ENCODE data around the gene SORCS2.

The SORCS2 gene

DNA sequence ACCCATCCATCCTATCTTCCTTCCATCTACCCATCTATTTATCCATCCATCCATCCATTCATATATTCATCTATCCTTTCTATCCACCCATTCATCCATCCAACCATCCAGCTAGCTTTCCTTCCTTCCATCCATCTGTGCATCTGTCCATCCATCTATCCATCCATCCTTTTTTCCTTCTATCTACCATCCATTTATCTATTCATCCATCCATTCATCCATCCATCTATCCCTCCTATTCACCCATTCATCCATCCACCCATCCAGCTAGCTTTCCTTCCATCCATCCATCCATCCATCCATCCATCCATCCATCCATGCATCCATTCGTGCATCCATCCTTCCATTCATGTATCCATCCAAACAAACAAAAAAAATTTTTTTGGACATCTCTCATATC lies 123.6 kb downstream of the SORCS2 start:
- in situ Hi-C loops (cut with HindIII; ENCODE audit: low pct_ligation_motif_present, low sequenced_read_pairs), result no loop called here

DNA sequence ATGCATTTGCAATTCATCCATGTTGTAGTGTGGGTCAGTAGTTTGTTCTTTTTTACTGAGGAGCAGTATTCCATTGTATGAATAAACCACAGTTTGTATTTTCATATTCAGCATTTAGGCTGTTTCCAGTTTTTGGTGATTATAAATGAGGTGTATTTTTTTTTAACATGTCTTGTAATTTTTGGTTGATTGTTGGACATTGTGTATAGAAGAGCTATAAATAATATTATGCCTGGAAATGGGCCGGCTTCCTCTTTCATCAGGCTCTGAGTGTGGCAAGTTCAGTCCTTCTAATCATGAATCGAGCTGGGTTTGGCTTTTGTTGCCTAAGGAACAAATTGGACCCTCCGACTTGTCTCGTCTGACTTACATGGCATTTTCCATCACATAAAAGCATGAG lies 126.7 kb downstream of the SORCS2 start:
- DNase-seq, result no peak
- in situ Hi-C loops (cut with HindIII; ENCODE audit: low pct_ligation_motif_present, low sequenced_read_pairs), result no loop called here
- H3K36me3 ChIP-seq (replicated peaks), result no peaks in the 10 kb centered on the region
- no peak overlapping the region for H3K27ac ChIP-seq
- no peaks in the 10 kb centered on the region for H3K27me3 ChIP-seq (replicated peaks)
- no peak overlapping the region for H3K4me3 ChIP-seq (ENCODE audit: low read depth, low read length)
- no peak for TF ChIP-seq CTCF (IDR thresholded peaks at IDR 0.05; ENCODE audit: low read depth, low read length, missing control alignments)

More for the DNA sequence above, 123.6 kb downstream of the SORCS2 start:
- DNase-seq, result no peak
- no peak for TF ChIP-seq CTCF (IDR thresholded peaks at IDR 0.05; ENCODE audit: low read depth, low read length, missing control alignments)
- H3K4me3 ChIP-seq (ENCODE audit: low read depth, low read length), result no peak overlapping the region
- no peaks in the 10 kb centered on the region for H3K36me3 ChIP-seq (replicated peaks)
- H3K27me3 ChIP-seq (replicated peaks), result peaks cover 3% of the 10 kb centered on the region
- no peak overlapping the region for H3K27ac ChIP-seq

DNA sequence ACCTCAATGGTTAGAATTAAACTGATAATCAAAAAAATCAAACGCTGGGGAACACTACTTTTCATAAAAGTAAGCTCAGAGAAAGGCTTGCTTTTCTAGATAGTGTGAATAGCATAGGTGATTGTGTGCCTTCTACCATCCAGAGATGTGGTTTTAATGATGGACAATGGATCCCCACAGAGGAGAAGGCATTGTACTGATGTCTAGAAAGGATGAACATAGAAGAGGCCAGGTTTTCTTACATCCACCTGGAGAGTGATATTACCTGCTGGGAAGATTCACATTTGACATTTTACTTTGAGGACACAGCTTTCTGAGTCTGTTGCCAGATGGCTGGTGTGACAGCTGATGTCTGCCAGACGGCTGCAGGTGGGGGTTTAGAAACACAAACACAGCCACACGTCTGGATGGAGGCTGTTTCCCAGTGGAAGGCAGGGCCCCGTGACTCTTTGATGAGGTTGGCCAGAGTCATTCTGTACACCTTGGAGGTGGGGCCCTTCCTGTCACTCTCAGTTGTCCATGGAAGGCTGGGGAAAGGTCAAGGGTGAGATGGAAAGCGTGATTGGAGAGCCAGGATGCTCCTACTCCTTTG lies 128.0 kb downstream of the SORCS2 start:
- in situ Hi-C loops (cut with HindIII; ENCODE audit: low pct_ligation_motif_present, low sequenced_read_pairs), result no loop called here
- DNase-seq, result no peak
- TF ChIP-seq CTCF (IDR thresholded peaks at IDR 0.05; ENCODE audit: low read depth, low read length, missing control alignments), result no peak
- Histone ChIP-seq H3K36me3 (replicated peaks) (no peaks in the 10 kb centered on the region), H3K27ac (no peak overlapping the region), H3K27me3 (replicated peaks) (no peaks in the 10 kb centered on the region), H3K4me3 (ENCODE audit: low read depth, low read length) (no peak overlapping the region)

DNA sequence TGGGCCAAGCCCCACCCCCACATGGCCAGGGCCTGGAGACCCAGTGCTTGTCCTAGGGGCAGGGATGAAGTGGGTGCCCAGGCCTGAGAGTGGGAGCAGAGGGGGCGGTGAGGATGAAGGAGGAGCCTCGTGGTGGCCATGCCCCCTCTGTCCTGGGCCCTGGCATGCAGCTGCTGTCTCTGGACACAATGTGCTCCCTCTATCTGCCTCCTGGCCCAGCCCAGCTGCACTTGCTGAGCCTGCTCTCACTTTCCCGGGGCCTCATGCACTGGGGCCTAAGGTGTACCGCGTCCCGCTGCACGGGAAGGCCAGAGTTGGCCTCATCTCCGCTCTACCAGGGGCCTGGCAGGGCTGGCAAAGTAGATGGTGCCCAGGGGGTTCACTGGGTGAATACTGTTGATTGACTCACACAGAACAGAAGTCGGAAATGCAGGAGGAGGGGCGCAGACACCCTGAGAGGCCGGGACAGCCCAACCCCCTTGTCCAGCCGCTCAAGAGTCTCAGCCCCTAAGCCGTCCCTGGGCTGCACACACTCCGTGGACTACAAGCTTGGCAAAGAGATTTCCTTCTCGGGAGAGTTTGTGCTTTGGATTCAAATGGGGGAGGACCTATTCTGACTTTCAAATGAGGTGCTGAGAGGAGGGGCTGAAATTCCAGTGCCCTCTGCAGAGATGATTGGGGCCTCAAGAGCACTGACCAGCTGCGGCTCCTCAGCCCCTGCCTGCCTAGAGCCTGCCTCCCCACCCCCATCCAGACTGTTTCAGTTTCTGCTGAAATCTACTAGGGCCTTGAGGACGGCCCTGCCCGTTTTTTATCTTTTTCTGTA lies 130.0 kb downstream of the SORCS2 start:
- DNase-seq, result no peak
- no peak overlapping the region for H3K27ac ChIP-seq

GRCh38 chr4:7323461-7323871 lies 131.1 kb downstream of the SORCS2 start:
- no peak for DNase-seq
- no peaks in the 10 kb centered on the region for H3K36me3 ChIP-seq (replicated peaks)
- H3K4me3 ChIP-seq (ENCODE audit: low read depth, low read length), result no peak overlapping the region
- no peak overlapping the region for H3K27ac ChIP-seq
- TF ChIP-seq CTCF (IDR thresholded peaks at IDR 0.05; ENCODE audit: low read depth, low read length, missing control alignments), result no peak
- H3K27me3 ChIP-seq (replicated peaks), result no peaks in the 10 kb centered on the region
- in situ Hi-C loops (cut with HindIII; ENCODE audit: low pct_ligation_motif_present, low sequenced_read_pairs), result no loop called here

More for the DNA sequence above, 130.0 kb downstream of the SORCS2 start:
- Histone ChIP-seq H3K4me3 (ENCODE audit: low read depth, low read length) (no peak overlapping the region), H3K27me3 (replicated peaks) (no peaks in the 10 kb centered on the region), H3K36me3 (replicated peaks) (no peaks in the 10 kb centered on the region)
- no peak for TF ChIP-seq CTCF (IDR thresholded peaks at IDR 0.05; ENCODE audit: low read depth, low read length, missing control alignments)
- in situ Hi-C loops (cut with HindIII; ENCODE audit: low pct_ligation_motif_present, low sequenced_read_pairs), result no loop called here

Data from brain microvascular endothelial cell (primary cell).